RWPE1 (cell line): ENCODE results near the gene SEMA4F.

Source experiments
- CTCF ChIA-PET: fragments of 350-600 bp; sonication (Branson Sonifier 250); formaldehyde crosslinking; extraction: SDS; loops from one replicate; lab custom pipeline; 2021; lab: Yijun Ruan, JAX
- POLR2A ChIA-PET: fragments of 400-600 bp; formaldehyde crosslinking; extraction: SDS; loops from one replicate; lab custom pipeline; 2020; ENCODE audit warnings: antibody characterized with exemption; ENCODE audit not compliant: low non-redundant PET; lab: Yijun Ruan, JAX
- DNase-seq: peaks from one replicate; pipeline ENCODE4 v3.0.0; 2012; ENCODE audit warnings: low spot score
- H3K27ac ChIP-seq: fragments of 450-650 bp; 2 replicates; pipeline ENCODE4 v1.5.1; 2017
- TF ChIP-seq, protein P1 (sequence below): fragments of 450-650 bp; conservative IDR thresholded peaks from 2 replicates; pipeline ENCODE4 v1.5.1; 2017; ENCODE audit warnings: low read depth, mild to moderate bottlenecking

Gene SEMA4F

DNA sequence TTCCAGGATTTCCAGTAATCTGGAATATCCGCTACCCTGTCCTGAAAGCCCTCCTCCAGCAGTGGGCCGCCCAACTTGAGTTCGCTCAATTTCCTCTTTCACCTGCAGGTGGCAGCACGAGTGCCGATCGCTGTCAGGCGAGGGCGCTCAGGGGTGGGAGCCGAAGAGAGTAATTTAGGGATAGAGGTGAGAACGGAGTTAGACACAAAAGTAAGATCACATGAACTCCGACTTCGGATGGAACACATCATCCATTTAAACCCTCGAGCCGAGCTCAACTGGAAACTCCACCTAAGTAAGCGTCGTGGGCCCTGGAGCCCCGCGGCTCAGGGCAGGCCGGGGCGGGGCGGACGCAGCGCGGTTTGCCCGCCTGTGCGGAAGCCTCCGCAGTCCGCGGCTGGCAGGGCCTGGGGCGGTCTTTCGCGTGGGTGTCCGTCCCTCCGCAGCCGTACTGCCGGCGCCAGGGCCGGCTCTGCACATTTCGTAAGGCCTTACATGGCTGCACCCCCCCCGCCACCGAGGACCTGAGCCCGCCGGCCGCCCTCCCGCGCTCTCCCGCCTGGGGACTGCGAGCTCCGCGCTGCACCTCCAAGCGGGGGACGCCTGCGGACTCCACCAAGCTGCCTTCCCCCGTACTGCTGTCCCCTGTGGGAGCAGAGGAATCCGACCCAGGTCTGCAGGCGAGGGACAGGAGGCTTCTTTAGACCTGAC, 61.2 kb downstream of the SEMA4F start:
- H3K27ac ChIP-seq: peak overlapping the region; percentile 81
- ChIA-PET CTCF (interaction anchor here (0.6 to 3.2 kb wide), 13 partner anchors 16 to 361 kb away, joined by 3 to 20 read pairs (median 3); no protein-coding TSS in a partner anchor), POLR2A (interaction anchor here (0.6 kb wide), 1 partner anchor 160 kb away, joined by 3 read pairs; no protein-coding TSS in a partner anchor)
- peak; percentile 86 for DNase-seq
- TF ChIP-seq, protein P1, sequence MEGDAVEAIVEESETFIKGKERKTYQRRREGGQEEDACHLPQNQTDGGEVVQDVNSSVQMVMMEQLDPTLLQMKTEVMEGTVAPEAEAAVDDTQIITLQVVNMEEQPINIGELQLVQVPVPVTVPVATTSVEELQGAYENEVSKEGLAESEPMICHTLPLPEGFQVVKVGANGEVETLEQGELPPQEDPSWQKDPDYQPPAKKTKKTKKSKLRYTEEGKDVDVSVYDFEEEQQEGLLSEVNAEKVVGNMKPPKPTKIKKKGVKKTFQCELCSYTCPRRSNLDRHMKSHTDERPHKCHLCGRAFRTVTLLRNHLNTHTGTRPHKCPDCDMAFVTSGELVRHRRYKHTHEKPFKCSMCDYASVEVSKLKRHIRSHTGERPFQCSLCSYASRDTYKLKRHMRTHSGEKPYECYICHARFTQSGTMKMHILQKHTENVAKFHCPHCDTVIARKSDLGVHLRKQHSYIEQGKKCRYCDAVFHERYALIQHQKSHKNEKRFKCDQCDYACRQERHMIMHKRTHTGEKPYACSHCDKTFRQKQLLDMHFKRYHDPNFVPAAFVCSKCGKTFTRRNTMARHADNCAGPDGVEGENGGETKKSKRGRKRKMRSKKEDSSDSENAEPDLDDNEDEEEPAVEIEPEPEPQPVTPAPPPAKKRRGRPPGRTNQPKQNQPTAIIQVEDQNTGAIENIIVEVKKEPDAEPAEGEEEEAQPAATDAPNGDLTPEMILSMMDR: peak; percentile 87

- DNase-seq: no peak
- H3K27ac ChIP-seq: peak overlapping the region; percentile 81
- TF ChIP-seq, protein P1: no peak
- CTCF ChIA-PET: interaction anchor here (0.6 to 3.2 kb wide), 8 partner anchors 21 to 288 kb away, joined by 3 to 20 read pairs (median 4); no protein-coding TSS in a partner anchor
- POLR2A ChIA-PET: no interaction called here
These were observed 61.8 kb downstream of the SEMA4F start for GRCh38 chr2:74715880-74716279.

DNA sequence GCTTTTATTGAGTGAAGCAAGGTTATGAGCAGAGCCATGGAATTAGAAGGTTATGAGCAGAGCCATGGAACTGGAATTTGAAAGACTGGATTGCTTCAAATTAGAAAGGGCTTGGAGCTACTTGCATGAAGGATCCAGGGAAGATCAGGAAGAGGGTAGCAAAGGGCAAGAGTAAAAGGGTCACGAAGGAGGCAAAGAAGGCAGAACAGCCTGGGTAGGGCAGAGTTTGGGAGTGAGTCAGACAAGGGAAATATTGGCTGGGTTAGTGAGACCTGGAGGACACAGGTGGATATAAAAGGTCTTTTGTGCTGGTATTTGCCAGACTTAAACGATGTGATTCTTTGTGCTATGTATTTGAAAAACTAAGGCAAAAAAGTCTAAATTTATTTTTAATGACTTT, 65.0 kb downstream of the SEMA4F start:
- TF ChIP-seq, protein P1: no peak
- no peak for DNase-seq
- ChIA-PET CTCF (interaction anchor here (0.6 kb wide), 1 partner anchor 692 kb away, joined by 3 read pairs; no protein-coding TSS in a partner anchor), POLR2A (no interaction called here)
- no peak overlapping the region for H3K27ac ChIP-seq

- no peak overlapping the region for H3K27ac ChIP-seq
- ChIA-PET POLR2A (no interaction called here), CTCF (interaction anchor here (0.6 kb wide), 1 partner anchor 153 kb away, joined by 3 read pairs; no protein-coding TSS in a partner anchor)
- TF ChIP-seq, protein P1: no peak
- DNase-seq: no peak
These were observed 67.3 kb downstream of the SEMA4F start for GRCh38 chr2:74721316-74721715.

DNA sequence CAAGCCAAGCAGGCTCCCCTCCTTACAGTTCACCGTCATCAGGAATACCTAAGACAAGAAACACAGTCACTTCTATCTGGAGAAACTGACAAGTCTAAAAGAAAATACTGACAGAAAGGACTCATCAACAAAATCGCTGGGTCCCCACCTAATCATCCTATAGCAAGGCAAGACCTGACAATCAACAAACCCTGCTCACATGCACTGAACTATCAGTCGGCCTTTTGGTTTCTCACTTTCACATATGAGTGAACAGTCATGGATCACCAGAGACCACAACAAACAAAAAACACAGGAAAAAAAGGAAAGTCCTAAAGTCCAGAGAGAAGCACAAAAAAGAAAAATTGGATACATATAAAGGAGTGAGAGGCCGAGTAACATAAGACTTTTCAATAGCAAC, 70.4 kb downstream of the SEMA4F start:
- DNase-seq: no peak
- POLR2A ChIA-PET: no interaction called here
- CTCF ChIA-PET: no interaction called here
- H3K27ac ChIP-seq: no peak overlapping the region
- TF ChIP-seq, protein P1: no peak

DNA sequence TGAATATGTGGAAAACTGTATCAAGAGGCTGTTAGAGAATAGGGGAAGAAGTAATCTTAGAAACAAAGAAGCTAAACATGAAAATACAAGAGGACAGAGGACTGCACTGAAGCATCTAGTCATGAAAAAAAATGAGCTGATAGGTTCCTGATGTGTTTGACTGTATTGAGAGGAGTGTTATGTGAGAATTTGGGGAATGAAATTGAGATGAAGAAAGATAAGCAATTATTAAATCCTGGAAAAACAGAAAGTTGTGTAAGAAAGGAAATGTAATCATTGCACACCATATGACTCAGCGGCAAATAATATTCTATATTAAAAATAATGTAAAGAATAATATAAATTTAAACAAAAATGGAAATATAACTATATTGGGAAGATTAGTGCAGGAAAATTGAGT, 71.2 kb downstream of the SEMA4F start:
- POLR2A ChIA-PET: no interaction called here
- DNase-seq: no peak
- CTCF ChIA-PET: no interaction called here
- H3K27ac ChIP-seq: no peak overlapping the region
- TF ChIP-seq, protein P1: no peak
